ENCODE measurements around the gene FARSB.

FARSB gene

GRCh38 chr2:222651718-222652418, 4.0 kb downstream of the FARSB start:
- no peak for TF ChIP-seq CTCF (IDR thresholded peaks at IDR 0.05; ENCODE audit: low read depth, low read length)
- no peak for DNase-seq (ENCODE audit: low read depth in 2 of 2)
- no peak overlapping the region for H3K4me3 ChIP-seq (replicated peaks in 1 of 2; ENCODE audit: low read depth in 2 of 2, low read length in 2 of 2)

- TF ChIP-seq CTCF (IDR thresholded peaks at IDR 0.05; ENCODE audit: low read depth, low read length) = no peak
- no peak for DNase-seq (ENCODE audit: low read depth in 2 of 2)
- no peak overlapping the region for H3K4me3 ChIP-seq (replicated peaks in 1 of 2; ENCODE audit: low read depth in 2 of 2, low read length in 2 of 2)
Measured at GRCh38 chr2:222649801-222650200, 6.1 kb downstream of the FARSB start.

- no peak overlapping the region for H3K4me3 ChIP-seq (replicated peaks in 1 of 2; ENCODE audit: low read depth in 2 of 2, low read length in 2 of 2)
- no peak for TF ChIP-seq CTCF (IDR thresholded peaks at IDR 0.05; ENCODE audit: low read depth, low read length)
- no peak for DNase-seq (ENCODE audit: low read depth in 2 of 2)
Measured at GRCh38 chr2:222646008-222646407, 9.9 kb downstream of the FARSB start.

- DNase-seq (ENCODE audit: low read depth in 2 of 2) = no peak
- TF ChIP-seq CTCF (IDR thresholded peaks at IDR 0.05; ENCODE audit: low read depth, low read length) = no peak
- H3K4me3 ChIP-seq (replicated peaks in 1 of 2; ENCODE audit: low read depth in 2 of 2, low read length in 2 of 2) = no peak overlapping the region
Measured at GRCh38 chr2:222643134-222643533, 12.8 kb downstream of the FARSB start.

- peak in 1 of 2 donors; percentile 4 for DNase-seq (ENCODE audit: low read depth in 2 of 2)
- no peak for TF ChIP-seq CTCF (IDR thresholded peaks at IDR 0.05; ENCODE audit: low read depth, low read length)
Measured at GRCh38 chr2:222641336-222641735, 14.6 kb downstream of the FARSB start.

GRCh38 chr2:222637067-222637466, 18.8 kb downstream of the FARSB start:
- DNase-seq (ENCODE audit: low read depth in 2 of 2) = no peak
- TF ChIP-seq CTCF (IDR thresholded peaks at IDR 0.05; ENCODE audit: low read depth, low read length) = no peak
- H3K4me3 ChIP-seq (replicated peaks in 1 of 2; ENCODE audit: low read depth in 2 of 2, low read length in 2 of 2) = no peak overlapping the region

More at GRCh38 chr2:222641336-222641735, 14.6 kb downstream of the FARSB start:
- no peak overlapping the region for H3K4me3 ChIP-seq (replicated peaks in 1 of 2; ENCODE audit: low read depth in 2 of 2, low read length in 2 of 2)

GRCh38 chr2:222635295-222635694, 20.6 kb downstream of the FARSB start:
- DNase-seq (ENCODE audit: low read depth in 2 of 2) = no peak
- no peak overlapping the region for H3K4me3 ChIP-seq (replicated peaks in 1 of 2; ENCODE audit: low read depth in 2 of 2, low read length in 2 of 2)
- no peak for TF ChIP-seq CTCF (IDR thresholded peaks at IDR 0.05; ENCODE audit: low read depth, low read length)
